ENCODE results near the gene MAMLD1. TPM values are rescaled to one million over a fixed set of nuclear protein-coding genes. Genes with fewer than 3 reads are reported as not detected.

Gene MAMLD1
- total RNA-seq, 1 donor from 2014 or later, result 1.9 TPM

DNA sequence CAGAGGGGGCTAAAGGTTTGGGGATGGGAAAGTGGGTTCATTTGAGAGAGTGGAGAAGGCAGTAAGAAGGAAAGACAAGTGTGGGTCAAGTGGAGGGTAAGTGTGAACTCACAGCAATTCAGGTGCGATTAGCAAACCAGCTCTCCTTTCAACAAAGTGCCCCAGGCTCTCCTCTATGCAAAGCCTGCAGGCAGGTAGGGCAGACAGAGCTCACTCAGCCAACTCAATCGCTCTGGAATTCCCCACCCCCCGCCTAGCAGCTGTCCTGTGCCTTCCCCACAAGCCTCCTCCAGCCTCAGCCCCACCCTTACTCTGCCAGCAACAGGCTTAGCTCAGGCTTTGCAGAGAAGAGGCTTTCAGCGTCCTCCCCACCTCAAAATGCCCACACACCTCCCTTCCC is 14.8 kb upstream of the MAMLD1 start:
- intact Hi-C loops (cut with DNase I), result no loop called here
- ATAC-seq (ENCODE audit: poor library complexity), result no peak
- no peak for DNase-seq

DNA sequence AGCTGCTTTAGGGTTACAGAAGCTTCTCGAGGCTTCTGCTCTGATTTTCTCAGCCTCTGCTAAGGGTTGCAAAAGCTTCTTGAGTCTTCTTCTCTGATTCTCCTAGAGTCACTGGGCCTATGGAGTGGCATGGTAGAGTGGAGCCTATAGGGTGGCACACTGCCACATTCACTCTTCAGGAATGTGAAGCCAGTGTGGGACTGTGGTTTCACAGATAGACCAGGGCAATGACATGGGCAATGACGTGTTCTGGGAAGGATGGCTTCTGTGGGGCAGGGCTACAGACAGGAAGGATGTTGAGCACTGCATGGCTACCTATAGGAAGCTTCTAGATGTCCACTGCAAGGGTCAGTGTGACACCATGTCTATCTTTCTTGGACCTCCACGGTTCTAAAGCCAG is 11.0 kb upstream of the MAMLD1 start:
- intact Hi-C loops (cut with DNase I), result no loop called here
- DNase-seq (no peak), ATAC-seq (ENCODE audit: poor library complexity) (no peak)

DNA sequence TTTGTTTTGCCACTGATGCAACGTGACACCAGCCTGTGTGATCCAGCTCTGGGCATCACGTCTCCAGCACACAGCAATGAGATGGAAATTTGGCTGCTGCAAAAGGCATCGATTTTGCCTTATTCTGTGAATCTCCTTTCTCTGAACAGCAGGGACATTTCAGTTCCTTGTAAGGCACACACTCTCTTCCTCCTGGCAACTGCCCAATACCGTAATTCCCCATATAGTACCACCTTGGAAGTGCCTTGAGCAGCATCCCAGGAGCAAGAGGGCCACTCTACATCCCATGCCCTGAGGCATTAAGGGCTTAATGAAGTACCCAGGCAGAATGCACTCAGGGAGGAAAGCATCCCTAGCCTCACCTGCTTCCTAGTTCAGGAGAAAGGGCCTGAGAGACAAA is 10.5 kb upstream of the MAMLD1 start:
- intact Hi-C loops (cut with DNase I), result no loop called here
- no peak for ATAC-seq (ENCODE audit: poor library complexity)
- DNase-seq, result no peak

DNA sequence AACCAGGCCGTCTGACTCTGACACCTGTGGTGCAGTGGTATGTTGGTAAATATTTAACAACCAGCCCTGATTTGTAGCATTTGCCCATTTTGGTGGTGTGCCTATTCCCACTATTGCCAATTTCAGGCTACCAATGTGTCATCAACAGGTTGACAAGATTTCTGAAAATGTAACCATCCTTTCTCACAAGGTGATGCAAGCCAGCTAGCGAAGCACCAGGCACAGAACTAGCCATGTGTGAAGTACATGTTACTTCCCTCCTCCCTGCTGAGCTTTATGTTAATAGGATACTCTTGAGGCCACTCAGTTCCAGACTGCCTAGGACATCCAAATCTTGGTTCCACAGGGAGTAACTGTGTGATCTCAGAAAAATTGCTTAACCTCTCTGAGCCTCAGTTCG is 7.2 kb upstream of the MAMLD1 start:
- intact Hi-C loops (cut with DNase I), result no loop called here
- no peak for DNase-seq
- no peak for ATAC-seq (ENCODE audit: poor library complexity)

DNA sequence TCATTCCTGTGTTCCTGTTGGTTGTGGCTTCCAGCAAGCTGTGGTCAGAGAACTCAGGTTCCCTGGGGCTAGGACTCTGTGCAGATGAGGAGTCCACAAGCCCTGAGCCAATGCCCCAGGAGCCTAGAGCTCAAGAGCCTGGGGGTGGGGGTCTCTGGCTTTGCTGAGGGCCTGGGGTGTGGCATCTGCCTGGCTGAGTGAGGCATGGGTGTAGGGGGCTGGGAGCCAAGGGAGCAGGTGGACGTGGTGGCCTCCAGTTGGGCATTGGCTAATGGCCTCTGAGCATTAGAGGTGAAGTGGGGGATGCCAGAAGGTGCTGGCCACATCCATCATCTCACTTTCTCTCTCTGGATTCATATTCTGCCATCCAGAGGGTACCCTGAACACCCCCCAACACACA is 5.3 kb upstream of the MAMLD1 start:
- ATAC-seq (ENCODE audit: poor library complexity), result no peak
- DNase-seq, result no peak
- intact Hi-C loops (cut with DNase I), result no loop called here

DNA sequence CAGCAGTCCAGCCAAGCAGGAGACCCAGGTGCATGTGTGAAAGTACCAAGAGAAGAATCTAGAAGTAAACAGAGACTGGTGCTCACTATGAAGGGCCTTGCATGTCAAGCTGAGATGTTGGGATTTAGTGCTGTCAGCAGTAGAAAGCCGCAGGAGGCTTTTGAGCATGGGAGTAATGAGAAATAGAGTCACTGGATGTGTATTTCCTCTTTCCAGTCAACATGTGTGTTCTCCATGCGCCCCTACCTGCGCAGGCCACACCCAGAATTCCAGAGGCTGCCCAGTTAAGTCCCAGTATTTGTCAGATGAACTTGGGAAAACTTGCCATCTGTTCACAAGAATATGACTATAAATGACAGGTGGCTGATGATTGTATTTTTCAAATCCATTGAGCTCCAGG is 4.5 kb upstream of the MAMLD1 start:
- intact Hi-C loops (cut with DNase I), result no loop called here
- ATAC-seq (ENCODE audit: poor library complexity), result no peak
- DNase-seq, result no peak

DNA sequence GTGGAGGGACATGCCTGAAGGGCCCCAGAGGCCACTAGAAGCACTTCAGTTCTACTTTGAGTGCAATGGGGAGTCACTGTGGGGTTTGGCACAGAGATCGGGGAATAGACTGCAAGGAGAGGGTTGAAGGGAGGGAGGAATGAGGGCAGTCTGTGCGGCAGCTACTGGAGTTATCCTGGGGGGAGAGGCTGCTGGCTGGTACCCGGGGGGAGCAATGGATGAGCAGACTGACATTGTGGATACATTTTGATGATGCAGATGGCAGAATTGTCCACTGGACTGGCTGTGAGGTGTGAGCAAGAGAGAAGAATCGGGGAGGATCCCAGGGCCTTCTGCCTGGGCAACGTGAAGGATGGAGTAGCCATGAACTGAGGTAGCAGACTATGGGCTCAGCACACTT is 2.8 kb upstream of the MAMLD1 start:
- intact Hi-C loops (cut with DNase I), result no loop called here
- no peak for DNase-seq

DNA sequence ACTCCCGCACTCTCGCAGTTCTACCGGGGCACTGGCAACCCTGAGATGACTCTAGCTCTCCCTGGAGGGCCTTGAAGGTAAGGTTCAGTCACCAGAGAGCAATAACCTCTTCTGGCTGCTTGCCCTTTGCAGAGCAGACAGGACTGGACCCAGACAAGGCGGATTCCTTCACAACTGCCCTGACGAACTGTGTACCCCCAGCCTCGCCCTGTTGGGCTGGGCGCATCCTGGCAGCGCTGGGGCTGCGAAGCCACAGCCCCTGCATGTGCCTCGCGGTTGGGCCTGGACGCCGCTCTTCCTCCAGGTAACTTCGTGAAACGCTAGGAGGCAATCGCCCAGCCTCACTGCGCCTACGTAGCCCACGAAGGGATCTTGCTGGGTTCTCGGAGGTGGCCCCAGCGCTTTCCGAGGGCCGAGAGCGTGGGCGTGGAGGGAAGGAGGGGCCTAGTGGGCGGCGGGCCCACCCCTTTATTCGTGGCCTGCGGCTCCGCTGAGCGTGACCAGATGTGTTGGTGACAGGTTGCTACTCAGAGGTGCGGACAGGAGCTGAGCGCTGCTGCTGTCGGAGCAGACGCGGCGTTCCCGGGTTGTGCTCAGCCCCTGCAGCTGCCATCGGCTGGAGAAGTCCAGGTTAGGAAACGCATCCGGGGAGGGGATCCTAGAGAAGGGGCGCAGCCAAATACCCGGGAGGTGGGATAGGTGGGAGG is 1.9 kb upstream of the MAMLD1 start:
- DNase-seq (peak; percentile 37), ATAC-seq (ENCODE audit: poor library complexity) (no peak)
- intact Hi-C loops (cut with DNase I), result no loop called here

More for the DNA sequence above, 2.8 kb upstream of the MAMLD1 start:
- no peak for ATAC-seq (ENCODE audit: poor library complexity)

DNA sequence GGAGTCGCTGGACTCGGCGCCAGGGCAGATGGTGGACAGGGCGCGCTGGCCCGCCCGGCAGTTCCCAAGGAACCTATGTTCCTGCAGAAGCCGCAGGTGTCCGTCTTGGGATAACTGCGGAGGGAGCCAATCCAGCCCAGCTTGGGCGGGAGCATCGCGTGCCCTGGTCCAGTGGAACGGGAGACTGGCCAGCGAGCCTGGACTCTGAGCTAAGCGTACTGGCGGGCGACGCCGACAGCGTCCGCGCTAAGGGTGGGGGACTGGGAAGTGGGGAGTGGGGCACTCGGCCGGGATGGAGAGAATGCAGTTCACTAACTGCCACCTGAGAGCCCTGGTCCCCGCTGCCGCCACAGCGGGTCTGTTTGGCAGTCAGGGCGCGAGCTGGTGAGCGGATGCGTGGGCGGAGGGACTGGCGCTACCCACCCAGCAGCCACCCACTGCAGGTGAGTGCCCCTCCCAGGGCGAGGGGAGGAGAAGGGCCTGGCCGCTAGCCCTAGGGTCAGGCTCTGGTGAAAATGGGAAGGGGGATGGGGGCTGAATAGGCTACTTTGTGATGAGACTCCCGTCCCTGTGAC is 1.3 kb upstream of the MAMLD1 start:
- intact Hi-C loops (cut with DNase I), result no loop called here
- DNase-seq (peak; percentile 39), ATAC-seq (ENCODE audit: poor library complexity) (no peak)

DNA sequence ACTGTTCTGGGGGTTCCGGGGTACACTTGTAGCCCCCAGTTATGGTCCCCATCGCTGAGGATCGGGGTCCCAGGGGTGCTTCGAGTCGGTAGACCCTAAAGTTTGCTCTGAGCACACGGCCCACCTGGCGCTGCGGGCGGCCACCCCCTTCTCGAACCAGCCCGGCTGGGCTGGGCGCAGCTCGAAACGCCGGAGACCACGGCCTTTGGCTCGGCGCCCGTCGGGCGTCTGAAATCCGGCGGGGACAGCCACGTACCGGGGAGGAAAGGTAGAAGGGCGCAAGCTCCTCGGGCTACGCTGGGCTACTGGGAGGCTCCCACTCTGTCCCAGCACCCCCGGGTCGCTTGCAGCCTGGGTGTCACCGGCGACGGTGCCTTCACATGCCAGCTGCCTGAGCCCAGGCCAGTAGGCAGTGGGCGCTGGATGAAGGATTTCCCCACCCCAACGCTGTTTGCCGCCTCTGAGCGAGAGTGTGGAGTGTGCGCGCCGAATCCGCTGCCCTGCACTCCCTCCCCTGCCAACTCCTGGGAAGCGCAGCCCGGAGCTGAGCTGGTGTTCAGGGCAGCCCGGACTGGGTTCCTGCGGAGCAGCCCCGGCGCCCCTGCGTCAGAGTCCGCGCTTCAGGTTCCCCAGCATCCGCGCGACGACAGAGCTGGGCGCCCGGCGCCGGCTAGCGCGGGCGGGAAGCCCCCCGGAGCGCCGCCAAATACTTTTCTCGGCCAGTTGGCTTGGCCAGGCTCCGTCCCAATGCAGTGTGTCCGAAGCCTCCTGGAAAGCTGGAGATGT is 637 bp downstream of the MAMLD1 start:
- intact Hi-C loops (cut with DNase I), result no loop called here
- peak; percentile 46 for DNase-seq
- ATAC-seq (ENCODE audit: poor library complexity), result peak; percentile 42

DNA sequence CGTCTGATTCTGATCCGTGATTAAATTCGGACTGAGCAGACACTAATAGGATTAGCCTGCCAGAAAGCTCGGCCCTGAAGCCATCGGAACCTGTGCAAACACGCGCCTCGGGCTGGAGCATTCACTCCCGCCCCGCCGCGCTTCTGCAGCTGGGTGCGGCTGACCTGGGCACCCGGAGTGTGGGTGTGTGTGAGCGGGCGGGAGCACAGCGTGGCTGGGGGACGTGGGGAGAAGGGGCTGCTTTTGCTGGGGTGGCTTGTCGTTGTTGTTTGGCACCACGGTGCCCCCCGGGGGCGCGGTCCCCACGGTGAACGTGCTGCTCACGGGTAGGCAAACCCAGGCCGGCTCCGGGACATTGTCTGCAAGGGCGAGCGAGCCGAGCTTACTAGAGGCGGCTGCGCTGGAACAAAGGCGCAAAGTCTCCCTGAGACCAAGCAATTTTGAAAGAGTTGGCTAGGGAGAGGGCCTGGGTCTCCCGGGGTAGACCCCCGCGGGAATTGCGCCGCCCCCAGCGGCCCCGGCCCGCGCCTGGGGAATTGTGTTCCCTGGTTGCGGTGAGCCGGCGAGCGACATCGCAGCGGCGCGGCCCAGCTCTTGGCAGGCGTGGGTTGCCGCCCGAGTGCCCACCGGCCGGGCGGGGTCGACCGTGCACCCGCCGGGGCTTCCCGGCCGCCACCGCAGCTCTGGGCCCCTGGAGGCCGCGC is 1.4 kb downstream of the MAMLD1 start:
- DNase-seq (peak; percentile 43), ATAC-seq (ENCODE audit: poor library complexity) (no peak)
- intact Hi-C loops (cut with DNase I), result no loop called here

DNA sequence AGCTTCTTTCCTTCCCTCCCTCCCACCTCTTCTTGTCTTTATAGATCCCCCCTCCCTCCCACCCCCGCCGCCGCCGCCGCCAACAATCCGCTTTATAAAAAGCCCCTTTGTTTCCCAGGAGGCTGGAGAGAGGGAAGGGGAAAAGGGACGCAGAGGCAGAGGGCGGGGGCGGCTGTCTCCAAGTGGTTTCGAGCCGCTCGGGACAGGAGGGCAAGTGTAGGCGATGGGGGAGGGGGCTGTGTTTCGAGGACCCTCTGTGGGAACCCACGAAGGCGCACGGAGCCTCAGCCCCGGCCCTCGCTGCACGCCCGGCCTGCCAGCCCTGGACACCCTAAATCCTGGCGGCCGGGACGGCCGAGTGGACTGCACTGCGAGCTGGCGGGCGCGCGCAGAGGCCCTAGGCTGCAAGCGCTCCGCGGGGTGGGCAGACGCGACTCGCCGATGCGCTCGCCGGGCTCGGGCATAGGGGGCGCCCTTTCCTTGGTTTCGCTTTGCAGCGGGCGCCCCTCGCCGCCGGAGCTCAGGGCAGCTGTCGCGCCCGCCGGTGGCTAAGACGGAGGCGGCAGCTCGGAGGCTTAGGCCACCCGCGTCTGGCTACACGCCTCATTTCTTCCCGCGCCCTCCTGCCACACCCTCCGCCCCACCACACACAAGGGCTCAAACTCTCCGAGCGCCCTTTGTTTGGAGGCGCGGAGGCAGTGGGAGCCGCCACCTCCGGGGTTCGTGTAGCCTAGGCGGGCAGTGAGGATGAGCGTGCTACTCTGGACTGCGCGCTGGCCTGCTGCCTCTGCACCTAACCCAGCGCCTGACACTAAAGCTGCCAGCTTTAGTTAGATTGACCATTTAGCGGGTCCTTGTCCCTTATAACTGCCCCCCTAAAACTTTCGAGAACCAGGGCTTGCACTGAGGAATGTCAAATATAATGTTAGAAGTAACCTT is 2.2 kb downstream of the MAMLD1 start:
- peak; percentile 83 for ATAC-seq (ENCODE audit: poor library complexity)
- intact Hi-C loops (cut with DNase I), result no loop called here
- DNase-seq, result peak; percentile 82

DNA sequence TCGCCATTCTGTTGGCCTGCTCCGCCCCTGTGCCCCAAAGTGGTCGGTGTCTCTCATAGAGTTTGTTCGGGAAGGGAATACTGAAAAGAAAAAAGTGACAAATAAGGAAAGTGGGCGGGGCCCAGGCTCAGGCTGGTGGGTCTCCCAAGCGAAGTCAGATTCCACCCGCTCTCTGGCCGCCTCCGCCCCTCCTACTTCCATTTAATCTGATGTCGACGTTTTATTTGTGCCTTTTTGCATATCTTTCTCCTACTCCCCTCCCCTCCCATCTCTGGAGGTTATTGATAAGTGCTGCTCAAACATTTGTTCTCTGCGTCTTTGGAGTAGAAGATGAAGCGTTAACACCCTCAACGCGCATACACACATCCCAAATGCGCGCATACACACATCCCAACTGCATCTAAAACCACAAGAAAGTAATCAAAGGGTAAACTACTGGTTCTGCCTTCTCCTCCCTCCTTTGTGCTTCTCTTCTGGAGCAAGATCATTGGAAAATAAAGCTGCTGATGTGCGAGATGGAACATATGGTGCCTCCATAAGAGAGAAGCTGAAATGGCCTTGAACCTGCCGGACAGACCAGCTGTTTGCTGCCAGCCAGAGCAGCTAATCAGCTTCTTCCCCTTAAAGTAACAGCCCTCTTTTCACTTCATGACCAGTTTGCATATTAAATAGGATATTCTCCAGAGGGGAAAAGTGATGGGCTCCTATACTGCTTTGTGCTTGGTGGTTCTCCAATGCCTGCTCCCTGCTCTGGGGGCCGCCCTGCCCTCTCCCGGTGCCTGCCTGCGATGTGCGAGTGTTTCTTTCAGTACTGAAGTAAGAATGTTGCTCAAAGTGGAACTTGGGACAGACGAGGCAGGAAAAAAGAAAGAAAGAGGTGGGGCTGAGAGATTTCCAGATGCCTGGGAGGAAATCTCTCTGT is 3.1 kb downstream of the MAMLD1 start:
- intact Hi-C loops (cut with DNase I), result no loop called here
- ATAC-seq (ENCODE audit: poor library complexity) (no peak), DNase-seq (peak; percentile 63)

DNA sequence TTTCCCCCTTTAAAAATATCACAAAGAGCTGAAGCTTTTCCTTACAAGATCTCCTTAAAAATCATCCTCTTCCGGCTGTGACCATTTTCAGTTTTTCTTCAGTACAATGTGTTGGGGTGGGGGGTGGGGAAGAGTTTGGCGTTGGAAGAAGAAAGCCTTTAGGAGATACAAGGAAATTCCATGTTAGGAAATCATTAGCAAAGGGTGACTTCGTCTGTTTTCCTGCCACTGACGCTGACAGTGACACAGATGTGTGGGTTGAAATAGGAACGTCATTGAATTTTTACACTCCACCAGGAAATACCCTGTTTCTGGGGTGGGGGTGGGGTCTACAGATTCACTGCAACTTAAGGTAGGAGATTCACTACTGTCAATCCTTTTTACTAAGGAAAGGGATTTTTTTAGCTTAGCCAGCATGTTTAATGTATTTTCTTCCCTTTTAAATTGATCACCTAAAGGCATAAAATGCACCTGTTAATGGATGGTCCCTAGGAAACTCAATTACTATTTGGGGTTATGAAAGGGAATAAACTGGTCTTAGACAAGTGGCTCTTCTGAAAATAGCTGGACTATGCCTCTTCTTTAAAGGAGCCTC is 3.9 kb downstream of the MAMLD1 start:
- no peak for ATAC-seq (ENCODE audit: poor library complexity)
- intact Hi-C loops (cut with DNase I), result no loop called here
- DNase-seq, result no peak

DNA sequence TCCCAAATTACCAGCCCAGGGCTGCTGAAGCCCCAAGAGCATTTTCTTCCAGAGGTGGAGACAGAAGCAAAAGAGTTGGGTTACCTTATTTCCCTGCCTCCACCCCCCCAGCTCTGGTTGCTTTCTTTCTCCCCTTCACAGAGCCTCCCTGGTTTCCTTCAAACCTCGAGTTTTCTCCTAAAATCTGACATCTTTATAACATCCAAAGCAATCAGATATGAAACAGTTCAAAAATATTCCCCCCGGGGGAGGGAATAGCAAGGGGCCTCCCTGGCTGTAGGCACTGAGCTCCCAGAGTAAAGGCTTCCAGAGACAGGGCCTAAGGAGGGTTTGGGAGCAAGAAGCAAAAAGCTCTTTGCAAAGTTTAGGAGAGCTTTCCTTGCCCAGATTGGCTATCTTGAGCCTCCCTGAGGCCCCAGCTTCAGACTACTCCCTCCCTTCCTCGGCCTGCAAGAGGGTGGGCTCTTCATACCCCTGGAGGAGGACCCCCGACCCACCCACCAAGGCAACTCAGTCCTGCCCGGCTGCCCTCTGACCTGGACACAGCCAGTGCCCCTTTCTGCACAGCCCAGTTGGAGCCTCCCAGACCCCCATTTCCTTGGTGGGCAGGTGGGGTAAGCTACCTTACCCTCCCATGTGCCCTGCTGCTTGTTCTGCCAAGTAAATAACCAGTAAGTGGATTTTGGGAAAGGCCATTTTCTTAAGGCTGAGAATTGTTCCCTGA is 7.6 kb downstream of the MAMLD1 start:
- DNase-seq (no peak), ATAC-seq (ENCODE audit: poor library complexity) (no peak)
- intact Hi-C loops (cut with DNase I), result no loop called here

DNA sequence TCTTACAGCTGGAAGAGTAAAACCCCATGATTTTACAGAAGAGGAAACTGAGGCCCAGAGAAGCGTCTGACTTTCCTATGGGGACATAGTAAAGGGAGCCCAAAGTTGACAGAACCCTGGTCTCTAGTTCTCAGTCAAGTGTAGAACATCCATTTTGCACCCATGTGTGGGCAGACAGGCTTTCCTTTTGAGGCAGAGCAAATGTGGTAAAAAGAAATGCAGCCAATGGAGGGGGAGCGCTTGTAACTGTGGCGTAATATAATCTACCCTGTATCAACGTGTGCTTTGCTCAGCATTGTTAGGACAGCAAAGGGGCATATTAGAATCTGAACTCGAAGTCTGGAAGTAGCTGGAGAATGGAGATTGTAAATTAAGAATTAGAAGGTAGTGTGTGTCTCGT is 8.8 kb downstream of the MAMLD1 start:
- ATAC-seq (ENCODE audit: poor library complexity) (no peak), DNase-seq (no peak)
- intact Hi-C loops (cut with DNase I), result no loop called here
